ENCODE results near the gene PAXX. TPM values are rescaled to one million over a fixed set of nuclear protein-coding genes. Genes with fewer than 3 reads are reported as not detected.

The PAXX gene
- total and polyA plus RNA-seq, 9 of the 15 experiments (the other 6 are each of a cell fraction or from before 2014, with no cell fraction given): 1.2 to 175 (median 38.5) TPM

GRCh38 chr9:136964171-136964689 lies 28.0 kb upstream of the PAXX start:
- ATAC-seq (peak; percentile 96), DNase-seq (ENCODE audit: extremely low read depth in 1 of 4, low spot score in 3 of 4) (peak; percentile 81 to 84 (median 82)), FAIRE-seq (peak; percentile 90)
- CTCF ChIA-PET (ENCODE audit: low intra/inter-chr PET ratio): no interaction called here
- intact Hi-C loops (cut with micrococcal nuclease): no loop called here
- Histone ChIP-seq H3K36me3 (ENCODE audit: control insufficient read depth, insufficient read depth, low read length) (no peaks in the 10 kb centered on the region), H3K79me2 (ENCODE audit: control insufficient read depth, insufficient read depth, low read length) (no peaks in the 10 kb centered on the region), H3K9me3 (replicated peaks; ENCODE audit: control insufficient read depth, insufficient read depth, low read depth, low read length) (no peaks in the 10 kb centered on the region), H3K4me1 (replicated peaks in 1 of 2; ENCODE audit: control insufficient read depth in 2 of 2, insufficient read depth in 2 of 2, low read length in 2 of 2) (peaks cover 26 to 77% of the 10 kb centered on the region in 2 experiments; a peak in 4 of 5 replicates), H4K20me1 (replicated peaks; ENCODE audit: control insufficient read depth, insufficient read depth, low read length) (no peaks in the 10 kb centered on the region), H3K4me3 (no peak overlapping the region), H3K4me2 (ENCODE audit: insufficient read depth, low read length) (peak overlapping the region; percentile 61), H2AFZ (ENCODE audit: low read depth, low read length) (peak overlapping the region; percentile 86), H3K9ac (ENCODE audit: insufficient read depth in 1 of 2, low read depth in 2 of 2, low read length in 2 of 2) (peak overlapping the region; percentile 33 to 81), H3K27ac (ENCODE audit: extremely low read depth, low read depth, low read length) (peak overlapping the region; percentile 55), H3K9me1 (ENCODE audit: control insufficient read depth, insufficient read depth, low read length) (no peaks in the 10 kb centered on the region), H3K27me3 (ENCODE audit: control insufficient read depth in 2 of 2, insufficient read depth in 2 of 2, low read length in 2 of 2) (no peaks in the 10 kb centered on the region)
- POLR2A ChIA-PET: interaction anchor here (0.9 to 1.2 kb wide), 5 partner anchors 10 to 32 kb away, joined by 3 to 4 read pairs (median 3); partner anchors contain the start of genes C8G, CLIC3 and PAXX
- BruUV-seq (replicated peaks): no TSS peak
- in situ Hi-C loops (cut with MboI): no loop called here
- 14% methylated on average over 13 of the region's 22 CpGs for WGBS (ENCODE audit: insufficient coverage, low coverage, missing lambda C conversion rate)
- no peak for TF ChIP-seq ZNF140 (CRISPR knock-in tag; IDR thresholded peaks at IDR 0.05)
- TF ChIP-seq SETDB1 (IDR thresholded peaks at IDR 0.05; ENCODE audit: low read length): no peak
- TF ChIP-seq FOXP1 (CRISPR knock-in tag; IDR thresholded peaks at IDR 0.05): 0 out of 2 replicates have a peak, but pooled peaks have one; percentile 31
- peak in 1 of 3 experiments; percentile 11 for TF ChIP-seq YY1 (IDR thresholded peaks at IDR 0.05; ENCODE audit: borderline replicate concordance in 1 of 3, control insufficient read depth in 1 of 3, extremely low read depth in 1 of 3, insufficient read depth in 3 of 3, insufficient read length in 1 of 3, insufficient replicate concordance in 2 of 3, low read depth in 1 of 3, low read length in 2 of 3)
- TF ChIP-seq MAFG (tag; conservative IDR thresholded peaks at IDR 0.05): no peak
- TF ChIP-seq TAF9B (IDR thresholded peaks at IDR 0.05; ENCODE audit: partially characterized antibody): no peak
- no peak for TF ChIP-seq CHD7 (IDR thresholded peaks at IDR 0.05; ENCODE audit: low read depth, low read length)
- no peak for TF ChIP-seq TAF1 (IDR thresholded peaks at IDR 0.05; ENCODE audit: control insufficient read depth, extremely low read depth, insufficient read depth, low read length, severe bottlenecking)
- TF ChIP-seq ZNF699 (CRISPR knock-in tag; IDR thresholded peaks at IDR 0.05; ENCODE audit: insufficient replicate concordance): no peak
- TF ChIP-seq RBFOX2 (IDR thresholded peaks at IDR 0.05; ENCODE audit: low read depth, low read length): peak; percentile 58

All from K562 (cell line).